ENCODE results near the gene EFR3B.
"Not testable (repeated sequence)": the region's sequence is repeated elsewhere in the genome, so short reads cannot be mapped to it uniquely, and the experiment has no call there.

Gene EFR3B

GRCh38 chr2:25132693-25133092, 90.8 kb downstream of the EFR3B start:
- TF ChIP-seq MYC (IDR thresholded peaks at IDR 0.05; ENCODE audit: low read depth, low read length) (no peak), POLR2A (IDR thresholded peaks at IDR 0.05; ENCODE audit: extremely low read depth, insufficient read length) (no peak), MAX (IDR thresholded peaks at IDR 0.05; ENCODE audit: low read depth, low read length) (no peak), CTCF (IDR thresholded peaks at IDR 0.05; ENCODE audit: low read depth, low read length) (no peak)
- no peak for DNase-seq (ENCODE audit: low read depth)
- H3K4me3 ChIP-seq (ENCODE audit: low read depth, low read length): no peak overlapping the region

- not testable (repeated sequence) for H3K4me3 ChIP-seq (ENCODE audit: low read depth, low read length); DNase-seq (ENCODE audit: low read depth)
Observed at GRCh38 chr2:25140535-25140934, 98.7 kb downstream of the EFR3B start.

GRCh38 chr2:25141120-25141519, 99.2 kb downstream of the EFR3B start:
- TF ChIP-seq MYC (IDR thresholded peaks at IDR 0.05; ENCODE audit: low read depth, low read length) (no peak), POLR2A (IDR thresholded peaks at IDR 0.05; ENCODE audit: extremely low read depth, insufficient read length) (no peak), CTCF (IDR thresholded peaks at IDR 0.05; ENCODE audit: low read depth, low read length) (no peak)
- DNase-seq (ENCODE audit: low read depth): no peak
- H3K4me3 ChIP-seq (ENCODE audit: low read depth, low read length): no peak overlapping the region

- TF ChIP-seq CTCF (IDR thresholded peaks at IDR 0.05; ENCODE audit: low read depth, low read length): no peak
- no peak for TF ChIP-seq MYC (IDR thresholded peaks at IDR 0.05; ENCODE audit: low read depth, low read length)
- TF ChIP-seq POLR2A (IDR thresholded peaks at IDR 0.05; ENCODE audit: extremely low read depth, insufficient read length): no peak
- no peak for TF ChIP-seq MAX (IDR thresholded peaks at IDR 0.05; ENCODE audit: low read depth, low read length)
- DNase-seq (ENCODE audit: low read depth): peak; percentile 32
- no peak overlapping the region for H3K4me3 ChIP-seq (ENCODE audit: low read depth, low read length)
Observed at GRCh38 chr2:25145803-25146202, 103.9 kb downstream of the EFR3B start.

GRCh38 chr2:25146896-25147295, 105.0 kb downstream of the EFR3B start:
- H3K4me3 ChIP-seq (ENCODE audit: low read depth, low read length): no peak overlapping the region
- no peak for DNase-seq (ENCODE audit: low read depth)
- TF ChIP-seq POLR2A (IDR thresholded peaks at IDR 0.05; ENCODE audit: extremely low read depth, insufficient read length): no peak
- TF ChIP-seq MAX (IDR thresholded peaks at IDR 0.05; ENCODE audit: low read depth, low read length): no peak
- TF ChIP-seq MYC (IDR thresholded peaks at IDR 0.05; ENCODE audit: low read depth, low read length): no peak
- no peak for TF ChIP-seq CTCF (IDR thresholded peaks at IDR 0.05; ENCODE audit: low read depth, low read length)

- DNase-seq (ENCODE audit: low read depth): no peak
- TF ChIP-seq POLR2A (IDR thresholded peaks at IDR 0.05; ENCODE audit: extremely low read depth, insufficient read length) (no peak), CTCF (IDR thresholded peaks at IDR 0.05; ENCODE audit: low read depth, low read length) (no peak), MAX (IDR thresholded peaks at IDR 0.05; ENCODE audit: low read depth, low read length) (no peak), MYC (IDR thresholded peaks at IDR 0.05; ENCODE audit: low read depth, low read length) (no peak)
- no peak overlapping the region for H3K4me3 ChIP-seq (ENCODE audit: low read depth, low read length)
Observed at GRCh38 chr2:25149646-25150045, 107.8 kb downstream of the EFR3B start.

GRCh38 chr2:25150993-25151392, 109.1 kb downstream of the EFR3B start:
- DNase-seq (ENCODE audit: low read depth); H3K4me3 ChIP-seq (ENCODE audit: low read depth, low read length): not testable (repeated sequence)

Measured in NB4 (cell line).